H1 (cell line): ENCODE results near the gene HAT1.

ENCODE experiments used
- CTCF ChIP-seq, 3 experiments: IDR thresholded peaks; 1 replicate in 2 of 3; 2 replicates in 1 of 3; pipeline versions ENCODE4 v1.5.1 to v1.6.1; 2011; ENCODE audit warnings: low read length in 3 of 3, mild to moderate bottlenecking in 3 of 3, inconsistent platforms in 2 of 3, low read depth in 1 of 3, moderate library complexity in 1 of 3; ENCODE audit not compliant: insufficient read depth in 1 of 3; ENCODE audit errors: control extremely low read depth in 1 of 3
- POLR2A ChIP-seq, 2 experiments: IDR thresholded peaks; 1 replicate in 1 of 2; 2 replicates in 1 of 2; pipeline ENCODE4 v1.6.1; 2011; ENCODE audit warnings: low read depth in 2 of 2, low read length in 2 of 2, mild to moderate bottlenecking in 2 of 2; ENCODE audit errors: control extremely low read depth in 1 of 2
- TAF1 ChIP-seq: IDR thresholded peaks from 2 replicates; pipeline ENCODE4 v1.6.1; 2011; ENCODE audit warnings: mild to moderate bottlenecking, low read depth, low read length
- TF ChIP-seq, protein P1 (sequence below): IDR thresholded peaks from 2 replicates; pipeline ENCODE4 v1.6.1; 2011; ENCODE audit warnings: low read length, improper control_type of control experiment

DNA sequence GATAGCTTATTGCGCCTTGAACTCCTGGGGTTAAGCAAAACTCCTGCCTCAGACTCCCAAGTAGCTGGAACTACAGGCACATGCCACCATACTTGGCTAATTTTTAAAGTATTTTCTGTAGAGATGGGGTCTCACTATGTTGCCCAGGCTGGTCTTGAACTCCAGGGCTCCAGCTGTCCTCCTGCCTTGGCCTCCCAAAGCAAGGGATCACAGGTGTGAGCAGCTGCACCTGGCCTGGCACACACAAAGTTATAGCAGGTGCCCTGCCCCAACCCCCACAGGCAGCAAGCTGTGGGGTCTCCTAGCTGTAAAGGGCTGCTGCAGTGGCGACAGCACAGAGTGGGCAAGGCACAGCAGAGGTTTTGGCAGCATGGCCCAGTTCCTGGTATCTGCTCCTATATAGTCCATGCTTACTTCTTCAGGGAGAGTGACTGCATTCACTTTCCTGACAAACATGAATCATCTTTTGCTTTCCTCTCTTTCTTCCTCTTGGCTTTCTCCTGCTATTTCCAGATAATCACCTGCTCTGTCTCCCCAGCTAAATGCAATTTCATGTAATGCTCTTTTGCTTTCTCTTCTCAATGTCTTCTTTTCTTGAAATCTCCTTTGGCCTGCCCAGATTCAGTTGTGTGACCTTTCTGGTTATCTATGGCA lies 50.2 kb downstream of the HAT1 start:
- TF ChIP-seq CTCF (IDR thresholded peaks at IDR 0.05; ENCODE audit: control extremely low read depth in 1 of 3, insufficient read depth in 1 of 3, low read depth in 1 of 3, low read length in 3 of 3) (no peak), TAF1 (no peak), POLR2A (IDR thresholded peaks at IDR 0.05; ENCODE audit: control extremely low read depth in 1 of 2, low read depth in 2 of 2, low read length in 2 of 2) (no peak)
- TF ChIP-seq, protein P1, sequence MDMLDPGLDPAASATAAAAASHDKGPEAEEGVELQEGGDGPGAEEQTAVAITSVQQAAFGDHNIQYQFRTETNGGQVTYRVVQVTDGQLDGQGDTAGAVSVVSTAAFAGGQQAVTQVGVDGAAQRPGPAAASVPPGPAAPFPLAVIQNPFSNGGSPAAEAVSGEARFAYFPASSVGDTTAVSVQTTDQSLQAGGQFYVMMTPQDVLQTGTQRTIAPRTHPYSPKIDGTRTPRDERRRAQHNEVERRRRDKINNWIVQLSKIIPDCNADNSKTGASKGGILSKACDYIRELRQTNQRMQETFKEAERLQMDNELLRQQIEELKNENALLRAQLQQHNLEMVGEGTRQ: no peak
